Sigmoid colon (tissue), 4 donors: ENCODE results near the gene ACP6.

Experiments
- POLR2A ChIP-seq, 2 donors: fragments of 450-650 bp; IDR thresholded peaks; one replicate each; pipeline ENCODE4 v1.6.1; 2016; ENCODE audit warnings: antibody characterized with exemption in 2 of 2, mild to moderate bottlenecking in 2 of 2, moderate library complexity in 2 of 2
- POLR2AphosphoS5 ChIP-seq, 4 donors: sonication (generic); formaldehyde crosslinking; IDR thresholded peaks; one replicate each; pipeline ENCODE4 v1.6.1; 2017; ENCODE audit warnings: antibody characterized with exemption in 4 of 4
- TF ChIP-seq, protein P1 (sequence below), 4 experiments: fragments of 450-650 bp in 3 of 4; fragments of 200-600 bp in 1 of 4; IDR thresholded peaks; one replicate each; pipeline ENCODE4 v1.5.1; 2016 to 2019; ENCODE audit warnings: antibody characterized with exemption in 4 of 4, mild to moderate bottlenecking in 3 of 4, moderate library complexity in 2 of 4

DNA sequence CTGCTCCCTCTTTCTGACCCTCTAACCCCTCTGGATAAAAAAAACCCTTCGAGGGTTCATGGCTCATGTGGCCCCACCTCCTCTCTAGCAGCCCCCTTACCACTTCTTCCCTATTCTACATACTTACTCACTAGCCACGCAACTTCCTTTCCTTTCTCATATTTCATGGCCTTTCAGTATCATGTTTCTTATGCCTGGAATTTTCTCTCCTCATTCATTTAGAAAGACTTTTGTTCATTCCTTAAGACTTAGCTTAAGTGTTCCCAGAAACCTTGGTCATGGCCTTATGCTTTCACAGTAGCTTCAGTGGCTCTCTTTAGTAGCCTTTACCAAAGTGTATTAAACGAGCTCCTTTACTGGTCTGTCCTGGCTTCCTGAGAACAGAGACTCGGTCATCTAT, 6.1 kb downstream of the ACP6 start:
- TF ChIP-seq, protein P1, sequence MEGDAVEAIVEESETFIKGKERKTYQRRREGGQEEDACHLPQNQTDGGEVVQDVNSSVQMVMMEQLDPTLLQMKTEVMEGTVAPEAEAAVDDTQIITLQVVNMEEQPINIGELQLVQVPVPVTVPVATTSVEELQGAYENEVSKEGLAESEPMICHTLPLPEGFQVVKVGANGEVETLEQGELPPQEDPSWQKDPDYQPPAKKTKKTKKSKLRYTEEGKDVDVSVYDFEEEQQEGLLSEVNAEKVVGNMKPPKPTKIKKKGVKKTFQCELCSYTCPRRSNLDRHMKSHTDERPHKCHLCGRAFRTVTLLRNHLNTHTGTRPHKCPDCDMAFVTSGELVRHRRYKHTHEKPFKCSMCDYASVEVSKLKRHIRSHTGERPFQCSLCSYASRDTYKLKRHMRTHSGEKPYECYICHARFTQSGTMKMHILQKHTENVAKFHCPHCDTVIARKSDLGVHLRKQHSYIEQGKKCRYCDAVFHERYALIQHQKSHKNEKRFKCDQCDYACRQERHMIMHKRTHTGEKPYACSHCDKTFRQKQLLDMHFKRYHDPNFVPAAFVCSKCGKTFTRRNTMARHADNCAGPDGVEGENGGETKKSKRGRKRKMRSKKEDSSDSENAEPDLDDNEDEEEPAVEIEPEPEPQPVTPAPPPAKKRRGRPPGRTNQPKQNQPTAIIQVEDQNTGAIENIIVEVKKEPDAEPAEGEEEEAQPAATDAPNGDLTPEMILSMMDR (IDR thresholded peaks at IDR 0.05) = no peak
- no peak for TF ChIP-seq POLR2A (IDR thresholded peaks at IDR 0.05)
- no peak for TF ChIP-seq POLR2AphosphoS5 (IDR thresholded peaks at IDR 0.05)
